GM23248 (cell line): ENCODE results near the gene TRDMT1.

Experiments used
- EZH2 ChIP-seq: fragments of 200-600 bp; sonication (generic); IDR thresholded peaks from 2 replicates; pipeline ENCODE4 v1.6.1; 2018; ENCODE audit warnings: antibody characterized with exemption, mild to moderate bottlenecking; ENCODE audit not compliant: insufficient read depth, poor library complexity, severe bottlenecking
- EZH2phosphoT487 ChIP-seq: fragments of 200-600 bp; sonication (generic); IDR thresholded peaks from 2 replicates; pipeline ENCODE4 v1.6.1; 2018; ENCODE audit warnings: antibody characterized with exemption, moderate library complexity, mild to moderate bottlenecking, low read depth; ENCODE audit not compliant: insufficient read depth

- TF ChIP-seq EZH2phosphoT487 (no peak), EZH2 (no peak)
These were observed 43.4 kb upstream of the TRDMT1 start for GRCh38 chr10:17244700-17245365.
